Astrocyte of the spinal cord (primary cell): Measurements from ENCODE around the gene CA12.

Experiments used
- DNase-seq: peaks from one replicate; pipeline ENCODE4 v3.0.0; 2011; ENCODE audit warnings: low read depth, low spot score
- H3K4me3 ChIP-seq: 2 replicates; pipeline ENCODE4 v1.5.1; 2011; ENCODE audit warnings: low read depth, mild to moderate bottlenecking, low read length, moderate library complexity
- CTCF ChIP-seq: IDR thresholded peaks from 2 replicates; pipeline ENCODE4 v1.5.1; 2012; ENCODE audit warnings: low read depth, mild to moderate bottlenecking, low read length, inconsistent platforms
- in situ Hi-C: cut with HindIII; loops from 2 replicates; pipeline ENCODE4 v1.10.0; 2017; ENCODE audit warnings: low sequenced_read_pairs

CA12 gene

GRCh38 chr15:63313825-63314224, 67.8 kb downstream of the CA12 start:
- no peak for DNase-seq
- in situ Hi-C loops: no loop called here
- no peak overlapping the region for H3K4me3 ChIP-seq
- no peak for TF ChIP-seq CTCF

- H3K4me3 ChIP-seq: no peak overlapping the region
- no peak for TF ChIP-seq CTCF
- no peak for DNase-seq
- in situ Hi-C loops: no loop called here
These were observed 69.4 kb downstream of the CA12 start for GRCh38 chr15:63312286-63312685.

- H3K4me3 ChIP-seq: no peak overlapping the region
- no peak for TF ChIP-seq CTCF
- in situ Hi-C loops: no loop called here
- DNase-seq: no peak
These were observed 71.0 kb downstream of the CA12 start for GRCh38 chr15:63310646-63311045.

- in situ Hi-C loops: no loop called here
These were observed 72.7 kb downstream of the CA12 start for GRCh38 chr15:63308947-63309346.

GRCh38 chr15:63308491-63308890, 73.2 kb downstream of the CA12 start:
- in situ Hi-C loops: no loop called here
- DNase-seq: no peak
- H3K4me3 ChIP-seq: no peak overlapping the region
- no peak for TF ChIP-seq CTCF

More at GRCh38 chr15:63308947-63309346, 72.7 kb downstream of the CA12 start:
- TF ChIP-seq CTCF: no peak
- H3K4me3 ChIP-seq: no peak overlapping the region
- no peak for DNase-seq

- in situ Hi-C loops: no loop called here
- no peak overlapping the region for H3K4me3 ChIP-seq
- DNase-seq: no peak
- no peak for TF ChIP-seq CTCF
These were observed 75.1 kb downstream of the CA12 start for GRCh38 chr15:63306492-63307073.

- no peak overlapping the region for H3K4me3 ChIP-seq
- no peak for DNase-seq
- in situ Hi-C loops: no loop called here
- TF ChIP-seq CTCF: no peak
These were observed 76.4 kb downstream of the CA12 start for GRCh38 chr15:63305260-63305659.
